Neural progenitor cell (in vitro differentiated cells): ENCODE results near the gene ARHGAP22.

Experiments
- EZH2 ChIP-seq: fragments of 200-600 bp; sonication (generic); IDR thresholded peaks from 2 replicates; pipeline ENCODE4 v1.6.1; 2017; ENCODE audit warnings: antibody characterized with exemption, mild to moderate bottlenecking, moderate library complexity
- EZH2phosphoT487 ChIP-seq: fragments of 200-600 bp; sonication (generic); IDR thresholded peaks from 2 replicates; pipeline ENCODE4 v1.6.1; 2017; ENCODE audit warnings: antibody characterized with exemption
- TF ChIP-seq, protein P1 (sequence below): fragments of 200-600 bp; sonication (generic); IDR thresholded peaks from 2 replicates; pipeline ENCODE4 v1.5.1; 2017; ENCODE audit warnings: antibody characterized with exemption, mild to moderate bottlenecking

DNA sequence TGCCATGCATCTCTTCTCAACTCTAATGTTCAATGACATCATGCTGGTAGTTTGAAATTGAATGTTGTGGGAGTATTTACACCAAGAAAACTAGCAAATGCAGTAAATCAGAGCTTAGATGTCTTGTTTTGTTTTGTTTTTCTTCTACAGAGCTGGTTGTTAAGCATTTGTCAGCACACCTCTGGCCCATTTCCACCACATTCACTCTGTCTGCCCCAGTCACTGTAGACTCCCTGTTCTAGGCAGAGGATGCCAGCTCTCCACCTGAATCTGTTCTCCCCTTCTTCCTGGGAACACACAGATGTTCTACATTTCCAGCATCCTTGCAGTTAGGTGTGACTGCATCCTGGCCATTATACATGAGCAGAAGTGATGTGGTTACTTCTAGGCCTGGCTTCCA, 4.1 kb upstream of the ARHGAP22 start:
- TF ChIP-seq, protein P1, sequence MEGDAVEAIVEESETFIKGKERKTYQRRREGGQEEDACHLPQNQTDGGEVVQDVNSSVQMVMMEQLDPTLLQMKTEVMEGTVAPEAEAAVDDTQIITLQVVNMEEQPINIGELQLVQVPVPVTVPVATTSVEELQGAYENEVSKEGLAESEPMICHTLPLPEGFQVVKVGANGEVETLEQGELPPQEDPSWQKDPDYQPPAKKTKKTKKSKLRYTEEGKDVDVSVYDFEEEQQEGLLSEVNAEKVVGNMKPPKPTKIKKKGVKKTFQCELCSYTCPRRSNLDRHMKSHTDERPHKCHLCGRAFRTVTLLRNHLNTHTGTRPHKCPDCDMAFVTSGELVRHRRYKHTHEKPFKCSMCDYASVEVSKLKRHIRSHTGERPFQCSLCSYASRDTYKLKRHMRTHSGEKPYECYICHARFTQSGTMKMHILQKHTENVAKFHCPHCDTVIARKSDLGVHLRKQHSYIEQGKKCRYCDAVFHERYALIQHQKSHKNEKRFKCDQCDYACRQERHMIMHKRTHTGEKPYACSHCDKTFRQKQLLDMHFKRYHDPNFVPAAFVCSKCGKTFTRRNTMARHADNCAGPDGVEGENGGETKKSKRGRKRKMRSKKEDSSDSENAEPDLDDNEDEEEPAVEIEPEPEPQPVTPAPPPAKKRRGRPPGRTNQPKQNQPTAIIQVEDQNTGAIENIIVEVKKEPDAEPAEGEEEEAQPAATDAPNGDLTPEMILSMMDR: no peak
- TF ChIP-seq EZH2 (no peak), EZH2phosphoT487 (no peak)
